Measurements from ENCODE around the gene FMNL3. TPM values are rescaled to one million over a fixed set of nuclear protein-coding genes. Genes with fewer than 3 reads are reported as not detected.

Gene FMNL3
- total and polyA plus RNA-seq, 2 of the 13 experiments (the other 11 are each of a cell fraction or from before 2014, with no cell fraction given): 0.44 to 1.1 TPM

GRCh38 chr12:49623142-49623904 is 83.9 kb downstream of the FMNL3 start, which contains the start of gene PRPF40B (continued):
- TF ChIP-seq ZBTB40 (IDR thresholded peaks at IDR 0.05) (no peak), ZBTB40 (CRISPR knock-in tag; IDR thresholded peaks at IDR 0.05) (no peak), SRSF4 (IDR thresholded peaks at IDR 0.05; ENCODE audit: low read depth, low read length, poor library complexity, severe bottlenecking) (no peak), ZNF234 (CRISPR knock-in tag; conservative IDR thresholded peaks at IDR 0.05) (no peak), TRIM24 (CRISPR knock-in tag; IDR thresholded peaks at IDR 0.05) (no peak), ZNF530 (CRISPR knock-in tag; IDR thresholded peaks at IDR 0.05; ENCODE audit: low read depth) (no peak), NRL (CRISPR knock-in tag; IDR thresholded peaks at IDR 0.05; ENCODE audit: borderline replicate concordance) (no peak), ZNF430 (CRISPR knock-in tag; IDR thresholded peaks at IDR 0.05) (peak; percentile 81), HMGXB3 (CRISPR knock-in tag; IDR thresholded peaks at IDR 0.05; ENCODE audit: borderline replicate concordance) (peak; percentile 99), ZNF547 (CRISPR knock-in tag; IDR thresholded peaks at IDR 0.05) (no peak), NR2F6 (IDR thresholded peaks at IDR 0.05) (no peak), NR2F6 (CRISPR knock-in tag; IDR thresholded peaks at IDR 0.05) (no peak), CEBPG (CRISPR knock-in tag; IDR thresholded peaks at IDR 0.05) (no peak), HOXA7 (CRISPR knock-in tag; IDR thresholded peaks at IDR 0.05) (no peak), NFYC (CRISPR knock-in tag; IDR thresholded peaks at IDR 0.05) (peak; percentile 89), ZNF607 (CRISPR knock-in tag; IDR thresholded peaks at IDR 0.05; ENCODE audit: borderline replicate concordance) (0 out of 2 replicates have a peak, but pooled peaks have one; percentile 74), ZNF34 (CRISPR knock-in tag; IDR thresholded peaks at IDR 0.05; ENCODE audit: borderline replicate concordance) (no peak), NR2F1 (CRISPR knock-in tag; IDR thresholded peaks at IDR 0.05) (no peak)
